H9 (cell line): Measurements from ENCODE around the gene MCM3AP. TPM values are rescaled to one million over a fixed set of nuclear protein-coding genes. Genes with fewer than 3 reads are reported as not detected.

ENCODE experiments used
- DNase-seq: peaks from one replicate; pipeline ENCODE4 v3.0.0-alpha.2; 2017
- H2AFZ ChIP-seq: one replicate; pipeline ENCODE4 v1.6.1; 2013; ENCODE audit warnings: mild to moderate bottlenecking, low read length, control low read depth, moderate library complexity
- H2AK5ac ChIP-seq: 2 replicates; pipeline ENCODE4 v1.6.1; 2013; ENCODE audit warnings: low read length, control low read depth, mixed read lengths; ENCODE audit not compliant: insufficient read length
- H2BK120ac ChIP-seq: one replicate; pipeline ENCODE4 v1.6.1; 2013; ENCODE audit warnings: low read depth, mild to moderate bottlenecking, low read length, control low read depth, inconsistent platforms; ENCODE audit not compliant: poor library complexity, severe bottlenecking
- H2BK12ac ChIP-seq: 2 replicates; pipeline ENCODE4 v1.6.1; 2013; ENCODE audit warnings: low read length, control low read depth, mixed read lengths, low read depth; ENCODE audit not compliant: insufficient read length
- H2BK15ac ChIP-seq: 2 replicates; pipeline ENCODE4 v1.6.1; 2013; ENCODE audit warnings: low read depth, low read length, control low read depth
- H2BK20ac ChIP-seq: one replicate; pipeline ENCODE4 v1.6.1; 2013; ENCODE audit warnings: low read depth, mild to moderate bottlenecking, low read length, control low read depth, inconsistent platforms; ENCODE audit not compliant: poor library complexity, severe bottlenecking
- H2BK5ac ChIP-seq: 2 replicates; pipeline ENCODE4 v1.6.1; 2013; ENCODE audit warnings: low read length, control low read depth, mixed read lengths; ENCODE audit not compliant: insufficient read length
- H3K14ac ChIP-seq: 2 replicates; pipeline ENCODE4 v1.6.1; 2013; ENCODE audit warnings: low read length, control low read depth; ENCODE audit not compliant: insufficient read depth
- H3K18ac ChIP-seq: 2 replicates; pipeline ENCODE4 v1.6.1; 2013; ENCODE audit warnings: low read depth, mild to moderate bottlenecking, mixed read lengths, low read length, control low read depth; ENCODE audit not compliant: insufficient read length
- H3K23ac ChIP-seq: 2 replicates; pipeline ENCODE4 v1.6.1; 2013; ENCODE audit warnings: low read length, control low read depth, mixed read lengths, low read depth; ENCODE audit not compliant: insufficient read length
- H3K23me2 ChIP-seq: 2 replicates; pipeline ENCODE4 v1.6.1; 2013; ENCODE audit warnings: low read depth, mild to moderate bottlenecking, mixed read lengths, low read length, control low read depth; ENCODE audit not compliant: insufficient read length, poor library complexity, severe bottlenecking
- H3K27ac ChIP-seq: 2 replicates; pipeline ENCODE4 v1.5.1; 2013; ENCODE audit warnings: low read length, control low read depth, mixed read lengths, low read depth; ENCODE audit not compliant: insufficient read length
- H3K27me3 ChIP-seq: 2 replicates; pipeline ENCODE4 v1.6.1; 2013; ENCODE audit warnings: low read length, control low read depth, inconsistent platforms; ENCODE audit not compliant: insufficient read depth
- H3K4ac ChIP-seq: 2 replicates; pipeline ENCODE4 v1.6.1; 2013; ENCODE audit warnings: low read depth, mild to moderate bottlenecking, control low read depth, inconsistent platforms, low read length, moderate library complexity
- H3K4me1 ChIP-seq: 2 replicates; pipeline ENCODE4 v1.6.1; 2013; ENCODE audit warnings: low read length, control low read depth, inconsistent platforms; ENCODE audit not compliant: insufficient read depth
- H3K4me2 ChIP-seq: 2 replicates; pipeline ENCODE4 v1.6.1; 2013; ENCODE audit warnings: low read length, control low read depth, mixed read lengths; ENCODE audit not compliant: insufficient read length, insufficient read depth
- H3K56ac ChIP-seq: 2 replicates; pipeline ENCODE4 v1.6.1; 2013; ENCODE audit warnings: low read depth, mild to moderate bottlenecking, mixed read lengths, low read length, control low read depth; ENCODE audit not compliant: insufficient read length
- H3K79me1 ChIP-seq: 2 replicates; pipeline ENCODE4 v1.6.1; 2013; ENCODE audit warnings: low read depth, mild to moderate bottlenecking, moderate library complexity, low read length, control low read depth, inconsistent platforms; ENCODE audit not compliant: insufficient read depth, poor library complexity, severe bottlenecking
- H3K79me2 ChIP-seq: 2 replicates; pipeline ENCODE4 v1.6.1; 2013; ENCODE audit warnings: low read length, control low read depth, inconsistent platforms; ENCODE audit not compliant: insufficient read depth
- H3K9ac ChIP-seq: 2 replicates; pipeline ENCODE4 v1.6.1; 2013; ENCODE audit warnings: low read length, control low read depth, mixed read lengths; ENCODE audit not compliant: insufficient read length; ENCODE audit errors: extremely low read depth
- H3K9me3 ChIP-seq: one replicate; pipeline ENCODE4 v1.6.1; 2013; ENCODE audit warnings: low read depth, low read length, inconsistent platforms; ENCODE audit not compliant: control insufficient read depth
- H3T11ph ChIP-seq: one replicate; pipeline ENCODE4 v1.6.1; 2013; ENCODE audit warnings: mild to moderate bottlenecking, low read length, control low read depth, inconsistent platforms
- H4K20me1 ChIP-seq: one replicate; pipeline ENCODE4 v1.6.1; 2013; ENCODE audit not compliant: control insufficient read depth, insufficient read length, insufficient read depth
- H4K5ac ChIP-seq: 2 replicates; pipeline ENCODE4 v1.6.1; 2013; ENCODE audit warnings: low read depth, mild to moderate bottlenecking, mixed read lengths, low read length, control low read depth; ENCODE audit not compliant: insufficient read length
- H4K8ac ChIP-seq: replicated peaks from 2 replicates; pipeline ENCODE4 v1.6.1; 2013; ENCODE audit warnings: low read length, control low read depth, mixed read lengths, low read depth; ENCODE audit not compliant: insufficient read length
- H4K91ac ChIP-seq: 2 replicates; pipeline ENCODE4 v1.6.1; 2013; ENCODE audit warnings: low read depth, mild to moderate bottlenecking, moderate library complexity, mixed read lengths, low read length, control low read depth; ENCODE audit not compliant: insufficient read length
- H3K27ac Mint-ChIP-seq, 3 experiments: 2 replicates in 2 of 3; 3 replicates in 1 of 3; pipeline ENCODE4 v1.8.0; 2020 to 2021; ENCODE audit warnings: mixed read lengths in 3 of 3, mild to moderate bottlenecking in 1 of 3, moderate library complexity in 1 of 3
- H3K27me3 Mint-ChIP-seq: 2 replicates; pipeline ENCODE4 v1.8.0; 2021; ENCODE audit warnings: low read depth, mild to moderate bottlenecking, moderate library complexity, mixed read lengths
- H3K36me3 Mint-ChIP-seq, 3 experiments: 2 replicates in 2 of 3; 3 replicates in 1 of 3; pipeline ENCODE4 v1.8.0; 2020 to 2021; ENCODE audit warnings: low read depth in 3 of 3, mixed read lengths in 3 of 3; ENCODE audit not compliant: insufficient read depth in 1 of 3
- H3K4me1 Mint-ChIP-seq, 2 experiments: 2 replicates each; pipeline ENCODE4 v1.8.0; 2020; ENCODE audit warnings: mixed read lengths in 2 of 2
- H3K4me3 Mint-ChIP-seq, 2 experiments: 2 replicates in 1 of 2; 3 replicates in 1 of 2; pipeline ENCODE4 v1.8.0; 2020 to 2021; ENCODE audit warnings: mild to moderate bottlenecking in 2 of 2, mixed read lengths in 2 of 2, moderate library complexity in 1 of 2
- H3K9me3 Mint-ChIP-seq, 2 experiments: 2 replicates in 1 of 2; 3 replicates in 1 of 2; pipeline ENCODE4 v1.8.0; 2020; ENCODE audit warnings: mild to moderate bottlenecking in 2 of 2, mixed read lengths in 2 of 2, moderate library complexity in 1 of 2
- CTCF ChIP-seq: fragments of 200-600 bp; sonication (generic); conservative IDR thresholded peaks from 3 replicates; pipeline ENCODE4 v1.8.0; 2021; ENCODE audit warnings: antibody characterized with exemption, mild to moderate bottlenecking
- WGBS: extraction: QIAGEN DNeasy Blood & Tissue Kit; methylation state at CpG from one replicate; pipeline ENCODE4 v1.1.7; 2013; ENCODE audit warnings: missing lambda C conversion rate, low lambda C conversion rate, mixed read lengths; ENCODE audit not compliant: insufficient read length; ENCODE audit errors: extremely low coverage; 5-methylcytosine and 5-hydroxymethylcytosine counted together
- total RNA-seq: library from RNA; stranded (reverse); gene quantifications from 2 replicates; pipeline ENCODE4 v1.2.1, GENCODE V29; 2021

MCM3AP gene
- total RNA-seq, 1 experiment from 2014 or later = 124 TPM

DNA sequence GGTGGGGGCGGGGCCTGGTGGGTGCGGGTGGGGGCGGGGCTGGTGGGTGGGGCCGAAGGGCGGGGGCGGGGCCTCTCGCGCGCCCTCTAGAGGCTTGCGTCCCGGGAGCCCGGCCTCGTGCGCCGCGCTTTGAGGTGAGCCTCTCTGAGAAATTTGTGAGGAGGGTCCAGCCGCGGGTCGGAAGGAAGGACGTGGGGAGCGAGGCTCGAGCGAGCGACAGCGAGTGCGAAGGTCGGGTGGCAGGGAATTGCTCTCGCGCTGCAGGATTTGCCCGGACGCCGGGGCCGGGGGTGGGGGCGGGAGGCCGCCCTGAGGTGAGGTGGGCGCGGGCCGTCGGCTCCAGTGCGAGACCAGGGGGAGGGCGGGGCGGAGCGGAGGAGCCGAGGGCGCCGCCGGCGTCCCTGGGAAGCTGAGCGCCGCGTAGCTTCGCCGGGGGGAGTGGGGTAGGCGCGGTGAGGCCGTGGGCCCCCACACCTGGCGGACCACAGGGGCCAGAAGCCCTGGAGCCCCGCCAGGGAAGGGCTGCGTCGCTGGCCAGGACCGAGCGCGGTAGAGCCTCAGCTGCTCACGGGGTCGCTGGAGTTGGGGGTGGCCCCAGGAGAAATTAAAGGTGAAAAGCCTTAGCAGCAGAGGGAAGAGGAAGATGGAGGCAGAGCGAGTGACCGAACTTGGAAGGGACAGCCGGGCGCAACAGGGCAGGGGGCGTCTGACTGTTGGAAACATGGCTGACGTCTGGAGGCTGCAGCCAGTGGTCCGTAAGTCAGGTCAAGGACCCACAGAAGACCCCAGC, 56.1 kb downstream of the MCM3AP start:
- WGBS = no CpG with 5 or more reads among the region's 72 CpGs

More for the DNA sequence above, 56.1 kb downstream of the MCM3AP start:
- Histone ChIP-seq H3K9ac (peak overlapping the region; percentile 64), H3K18ac (peak overlapping the region; percentile 84), H4K20me1 (peaks cover 3% of the 10 kb centered on the region), H2AFZ (no peak overlapping the region), H3K4me1 (no peaks in the 10 kb centered on the region), H2BK120ac (no peak overlapping the region), H2BK12ac (no peak overlapping the region), H3K4ac (no peak overlapping the region), H2BK5ac (no peak overlapping the region), H4K8ac (no peak overlapping the region), H3K79me1 (peaks cover 7% of the 10 kb centered on the region), H3K23ac (no peak overlapping the region), H3K27me3 (no peaks in the 10 kb centered on the region), H2BK15ac (no peak overlapping the region), H3K14ac (peak overlapping the region; percentile 94), H4K91ac (no peak overlapping the region), H2BK20ac (no peak overlapping the region), H3K79me2 (peaks cover 17% of the 10 kb centered on the region), H3K4me2 (peak overlapping the region; percentile 51), H4K5ac (no peak overlapping the region), H2AK5ac (no peak overlapping the region), H3K9me3 (peaks cover 7% of the 10 kb centered on the region), H3K23me2 (no peaks in the 10 kb centered on the region), H3K56ac (no peak overlapping the region), H3T11ph (no peak overlapping the region), H3K27ac (no peak overlapping the region)
- Mint-ChIP-seq H3K27me3 (peaks cover 12% of the 10 kb centered on the region), H3K4me3 (peak overlapping the region; percentile 87 to 93), H3K4me1 (peaks cover 20 to 23% of the 10 kb centered on the region in 2 experiments), H3K27ac (peak overlapping the region; percentile 86 to 100 (median 99)), H3K36me3 (peaks cover 67 to 79% (median 79%) of the 10 kb centered on the region in 3 experiments), H3K9me3 (peaks cover 50 to 57% of the 10 kb centered on the region in 2 experiments)
- TF ChIP-seq CTCF = peak; percentile 58; the same call in 2 of the 3 replicates
- DNase-seq = no peak
